Fibroblast of skin of left quadriceps (primary cell): ENCODE measurements around the gene SGTB.

ENCODE experiments used
- DNase-seq, 2 experiments: peaks; one replicate each; pipeline ENCODE4 v3.0.0-alpha.2; 2013; ENCODE audit warnings: low read depth in 2 of 2

Gene SGTB

DNA sequence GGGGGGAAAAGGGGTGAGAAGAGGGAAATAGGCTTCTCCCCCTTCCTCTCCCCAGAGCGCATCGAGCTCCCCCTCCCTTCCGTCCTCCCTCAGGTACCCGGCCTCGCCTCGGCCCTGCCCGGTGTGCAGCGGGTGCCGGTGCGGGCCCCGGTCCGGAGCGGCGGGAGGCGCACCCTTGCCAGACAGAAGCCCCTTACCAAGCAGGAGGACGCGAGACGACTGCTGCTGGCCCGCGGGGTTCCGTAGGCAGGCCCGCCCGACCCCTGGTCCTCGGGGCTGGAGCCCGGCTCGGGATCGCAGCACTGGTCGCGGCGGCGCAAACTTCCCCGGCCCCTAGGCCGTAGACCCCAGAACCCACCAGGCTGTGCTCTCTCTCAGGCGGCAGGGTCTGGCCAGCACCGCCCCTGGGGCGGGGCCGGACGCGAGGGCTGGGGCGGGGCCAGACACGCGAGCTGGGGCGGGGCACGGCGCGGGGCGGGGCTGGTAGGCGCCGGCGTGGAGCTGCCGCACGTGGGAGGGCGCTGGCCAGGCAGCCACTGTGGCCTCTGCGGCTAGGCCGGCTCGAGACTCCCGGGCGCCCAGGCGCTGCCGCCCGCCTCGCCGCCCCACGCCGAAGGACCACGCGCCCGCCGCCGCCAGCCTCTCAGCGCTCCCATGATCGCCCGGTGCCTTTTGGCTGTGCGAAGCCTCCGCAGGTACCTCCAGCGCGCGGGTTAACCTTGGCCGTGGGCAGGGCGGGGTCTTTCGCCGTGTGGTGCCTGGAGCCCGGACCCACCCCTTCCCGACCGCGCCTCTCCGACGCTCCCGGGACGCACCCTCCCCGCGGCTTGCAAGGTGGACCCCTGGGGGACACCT is at the start of gene SGTB, which contains the start of gene NLN:
SGTB (minus strand) TSS at position 390 of the 855 bp plus-strand sequence. CDS start 1,302 bp downstream, outside the sequence.
NLN (plus strand) TSS at position 486 of the 855 bp plus-strand sequence; CDS start at position 655, 169 bp downstream.
- peak; percentile 39 to 48 for DNase-seq

DNA sequence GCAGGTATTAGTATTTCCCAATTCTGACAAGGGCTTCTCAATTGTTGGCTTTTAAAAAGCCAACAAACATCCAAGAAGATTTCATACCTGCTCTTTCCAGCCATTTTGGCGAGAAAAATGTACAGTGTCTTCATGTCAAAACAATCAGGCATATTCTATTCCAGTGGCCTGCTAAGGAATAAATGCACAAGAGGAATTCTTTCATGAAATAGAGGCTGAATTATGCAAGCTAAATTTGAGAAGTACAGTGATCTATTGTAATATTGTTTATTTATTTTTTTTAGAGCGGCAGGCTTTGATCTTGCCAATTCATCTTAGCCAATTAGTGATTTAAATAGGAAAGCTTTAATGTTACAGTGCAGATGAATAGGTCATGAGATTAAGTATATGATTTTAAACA is 49.4 kb upstream of the SGTB start:
- no peak for DNase-seq

GRCh38 chr5:65769539-65769938 is 47.6 kb upstream of the SGTB start:
- peak; percentile 84 to 86 for DNase-seq

- no peak for DNase-seq
Observed at GRCh38 chr5:65768723-65769346, 46.9 kb upstream of the SGTB start.

DNA sequence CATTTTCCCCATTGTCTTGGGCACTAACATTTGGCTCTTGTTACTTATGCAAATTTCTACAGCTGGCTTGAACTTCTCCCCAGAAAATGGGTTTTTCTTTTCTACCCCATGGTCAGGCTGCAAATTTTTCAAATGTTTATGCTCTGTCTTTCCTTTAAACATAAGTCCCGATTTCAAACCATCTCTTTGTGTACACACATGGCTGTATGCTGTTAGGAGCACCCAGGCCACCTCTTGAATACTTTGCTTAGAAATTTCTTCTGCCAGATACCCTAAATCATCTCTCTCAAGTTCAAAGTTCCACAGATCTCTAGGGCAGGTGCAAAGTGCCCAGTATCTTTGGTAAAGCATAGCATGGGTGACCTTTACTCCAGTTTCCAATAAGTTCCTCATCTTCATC is 45.7 kb upstream of the SGTB start:
- DNase-seq: no peak

DNA sequence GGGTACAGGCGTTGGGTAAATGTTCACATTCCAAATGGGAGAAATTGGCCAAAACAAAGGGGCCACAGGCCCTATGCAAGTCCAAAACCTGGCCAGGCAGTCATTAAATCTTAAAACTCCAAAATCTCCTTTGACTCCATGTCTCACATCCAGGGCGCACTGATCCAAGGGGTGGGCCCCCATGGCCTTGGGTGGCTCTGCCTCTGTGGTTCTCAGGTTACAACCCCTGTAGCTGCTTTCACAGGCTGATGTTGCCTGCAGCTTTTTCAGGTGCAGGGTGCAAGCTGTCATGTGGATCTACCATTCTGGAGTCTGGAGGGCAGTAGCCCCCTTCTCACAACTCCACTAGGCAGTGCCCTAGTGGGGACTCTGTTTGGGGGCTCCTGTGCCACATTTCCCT is 44.9 kb upstream of the SGTB start:
- DNase-seq: no peak

DNA sequence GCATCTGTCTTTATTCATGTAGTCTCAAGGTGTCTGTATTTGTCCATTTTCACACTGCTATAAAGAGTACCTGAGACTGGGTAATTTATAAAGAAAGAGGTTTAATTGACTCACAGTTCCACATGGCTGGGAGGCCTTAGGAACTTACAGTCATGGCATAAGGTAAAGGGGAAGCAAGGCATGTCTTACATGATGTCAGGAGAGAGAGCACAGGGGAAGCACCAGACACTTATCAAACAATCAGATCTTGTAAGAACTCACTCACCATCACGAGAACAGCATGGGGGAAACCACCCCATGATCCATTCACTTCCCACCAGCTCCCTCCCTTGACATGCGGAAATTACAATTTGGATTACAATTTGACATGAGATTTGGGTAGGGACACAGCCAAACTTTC is 44.3 kb upstream of the SGTB start:
- no peak for DNase-seq

DNA sequence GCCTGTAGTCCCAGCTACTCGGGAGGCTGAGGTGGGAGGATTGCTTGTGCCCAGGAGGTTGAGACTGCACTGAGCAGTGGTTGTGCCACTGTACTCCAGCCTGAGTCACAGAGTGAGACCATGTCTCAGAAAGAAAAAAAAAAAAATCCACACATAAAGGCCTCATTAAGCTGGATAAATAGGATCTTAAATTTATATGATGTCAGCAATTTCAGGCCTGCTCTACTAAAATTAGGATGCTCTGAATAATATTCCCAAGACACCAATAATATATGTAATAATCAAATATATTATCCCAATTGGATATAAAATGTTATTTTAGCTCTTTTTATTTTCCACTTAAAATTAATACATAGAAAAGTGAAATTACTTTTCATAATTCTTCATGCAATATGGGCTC is 43.7 kb upstream of the SGTB start:
- DNase-seq: no peak

DNA sequence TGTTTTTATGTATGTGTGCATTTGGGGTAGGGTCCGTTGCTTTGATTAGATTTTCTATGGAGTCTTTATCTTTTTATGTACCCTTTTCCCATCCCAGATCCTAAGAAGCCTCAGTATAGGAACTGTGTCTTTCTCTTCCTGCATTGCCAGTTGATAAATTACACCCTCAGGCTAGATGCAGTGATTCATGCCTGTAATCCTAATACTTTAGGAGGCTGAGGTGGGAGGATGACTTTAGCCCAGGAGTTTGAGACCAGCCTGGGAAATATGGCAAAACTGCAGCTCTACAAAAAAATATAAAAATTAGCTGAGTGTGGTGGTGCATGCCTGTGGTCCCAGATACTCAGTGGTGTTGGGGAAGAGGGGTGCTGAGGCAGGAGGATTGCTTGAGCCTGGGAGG is 40.3 kb upstream of the SGTB start:
- DNase-seq: no peak

- peak; percentile 32 to 40 for DNase-seq
Observed at GRCh38 chr5:65760504-65761275, 38.8 kb upstream of the SGTB start.

DNA sequence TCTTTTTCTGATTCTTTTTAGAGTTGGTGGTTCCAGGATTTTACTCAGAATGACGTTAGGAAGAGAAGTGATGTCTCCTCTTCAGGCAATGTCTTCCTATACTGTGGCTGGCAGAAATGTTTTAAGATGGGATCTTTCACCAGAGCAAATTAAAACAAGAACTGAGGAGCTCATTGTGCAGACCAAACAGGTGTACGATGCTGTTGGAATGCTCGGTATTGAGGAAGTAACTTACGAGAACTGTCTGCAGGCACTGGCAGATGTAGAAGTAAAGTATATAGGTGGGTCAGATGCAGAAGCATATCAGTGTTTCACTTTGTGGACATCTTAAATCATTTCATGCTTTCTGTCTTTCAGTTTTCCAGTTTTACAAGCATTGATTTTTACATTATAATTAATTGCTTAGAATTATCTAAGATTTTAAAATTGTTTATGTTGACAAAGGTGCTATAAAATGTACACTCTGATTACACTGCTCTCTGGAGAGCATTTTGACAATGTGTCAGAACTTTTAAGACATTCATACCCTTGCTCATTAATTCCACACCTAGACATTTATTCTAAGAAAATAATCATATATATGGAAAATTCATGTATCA is 36.7 kb upstream of the SGTB start:
- no peak for DNase-seq

GRCh38 chr5:65753189-65753588 is 31.3 kb upstream of the SGTB start:
- DNase-seq: no peak

DNA sequence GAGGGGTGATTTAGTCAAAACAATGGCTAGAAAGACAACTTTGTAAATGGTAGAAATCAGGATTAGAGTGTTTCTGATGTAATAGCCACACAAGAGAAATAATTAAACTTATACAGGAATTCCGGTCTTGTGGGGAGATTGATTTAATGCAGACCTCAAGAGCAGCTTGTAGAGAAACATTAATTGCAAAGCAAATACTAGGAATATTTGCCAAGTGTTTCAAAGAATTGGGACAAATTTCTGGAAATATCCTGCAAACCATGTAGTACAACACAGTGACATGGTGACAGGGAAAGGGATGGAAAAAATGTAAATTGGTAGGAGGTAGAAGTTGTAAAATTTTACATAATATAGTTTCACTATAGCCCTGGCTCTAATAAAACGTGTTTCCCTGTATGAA is 29.0 kb upstream of the SGTB start:
- no peak for DNase-seq

GRCh38 chr5:65749956-65750355 is 28.0 kb upstream of the SGTB start:
- DNase-seq: no peak

- no peak for DNase-seq
Observed at GRCh38 chr5:65749221-65749844, 27.4 kb upstream of the SGTB start.

DNA sequence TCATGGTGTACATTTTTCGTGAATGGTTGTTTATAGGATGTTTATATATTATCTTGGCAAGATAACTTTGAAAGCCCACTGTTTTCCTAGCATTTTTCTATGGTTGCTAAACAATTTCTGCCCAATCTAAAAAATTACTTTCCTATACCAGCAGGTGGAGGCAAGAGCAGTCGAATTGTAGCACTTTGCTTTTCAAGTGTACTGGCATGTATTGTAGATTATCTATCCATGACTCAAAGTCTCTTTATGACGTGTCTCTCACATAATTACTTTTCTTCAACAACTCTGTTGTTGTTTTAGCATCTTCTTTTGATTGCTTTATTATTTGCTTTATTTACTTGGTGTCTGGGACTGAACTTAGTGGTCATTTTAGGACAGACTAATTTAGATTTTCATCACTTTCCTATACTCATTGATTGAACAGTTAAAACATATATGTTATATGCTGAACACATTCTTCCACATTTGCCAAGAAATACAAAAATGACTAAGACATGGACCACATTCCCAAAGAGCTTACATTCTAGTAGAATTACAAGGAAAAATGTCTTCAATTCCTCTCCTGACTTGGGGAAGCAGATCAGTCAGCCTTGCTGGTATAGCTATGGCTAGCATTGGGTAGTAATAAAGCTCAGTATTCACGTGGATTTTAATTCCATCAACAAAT is 20.8 kb upstream of the SGTB start:
- peak; percentile 75 to 79 for DNase-seq

GRCh38 chr5:65739162-65739561 is 17.3 kb upstream of the SGTB start:
- DNase-seq: no peak

GRCh38 chr5:65738305-65738704 is 16.4 kb upstream of the SGTB start:
- DNase-seq: no peak

GRCh38 chr5:65737842-65738241 is 15.9 kb upstream of the SGTB start:
- no peak for DNase-seq

DNA sequence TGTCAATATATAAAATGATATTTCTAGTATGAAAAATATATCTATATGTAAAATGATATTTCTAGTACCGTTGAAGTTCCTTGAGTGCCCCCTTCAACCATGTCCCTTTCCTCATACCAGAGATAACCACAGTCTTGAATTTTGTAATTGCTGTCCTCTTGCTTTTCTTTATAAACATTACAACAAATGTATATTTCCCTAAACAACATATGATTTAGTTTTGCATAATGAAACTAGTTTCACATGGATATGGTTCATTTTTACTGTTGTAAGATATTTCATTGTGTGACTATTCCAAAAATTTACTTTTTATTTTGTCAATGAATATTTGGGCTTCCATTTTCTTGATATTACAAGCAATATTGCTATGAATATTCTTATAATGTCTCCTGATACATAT is 14.1 kb upstream of the SGTB start:
- no peak for DNase-seq

GRCh38 chr5:65734921-65735320 is 13.0 kb upstream of the SGTB start:
- DNase-seq: no peak
